Thymus (tissue), 14 donors: ENCODE data around the gene FLG. TPM values are rescaled to one million over a fixed set of nuclear protein-coding genes. Genes with fewer than 3 reads are reported as not detected.

Experiments
- DNase-seq, 9 donors: peaks; one replicate each; pipeline ENCODE4 v3.0.0-alpha.2; 2013; ENCODE audit warnings: low spot score in 9 of 9, low read depth in 6 of 9, missing footprints in 1 of 9
- H3K27ac ChIP-seq, 2 donors: one replicate each; pipeline ENCODE4 v1.5.1; 2013; ENCODE audit warnings: control low read depth in 1 of 2, low read depth in 1 of 2, low read length in 1 of 2, mild to moderate bottlenecking in 1 of 2, moderate library complexity in 1 of 2
- H3K27me3 ChIP-seq, 2 donors: one replicate each; pipeline ENCODE4 v1.5.1; 2013; ENCODE audit warnings: low read length in 1 of 2; ENCODE audit not compliant: control insufficient read depth in 2 of 2, insufficient read depth in 1 of 2
- H3K36me3 ChIP-seq, 2 donors: one replicate each; pipeline ENCODE4 v1.5.1; 2013; ENCODE audit warnings: low read length in 1 of 2, mild to moderate bottlenecking in 1 of 2, moderate library complexity in 1 of 2; ENCODE audit not compliant: control insufficient read depth in 2 of 2, insufficient read depth in 2 of 2
- H3K4me1 ChIP-seq, 2 donors: one replicate each; pipeline ENCODE4 v1.5.1; 2013; ENCODE audit warnings: low read length in 2 of 2; ENCODE audit not compliant: control insufficient read depth in 2 of 2, insufficient read depth in 2 of 2
- H3K4me3 ChIP-seq, 2 donors: one replicate each; pipeline ENCODE4 v1.5.1; 2013; ENCODE audit warnings: low read length in 2 of 2, control low read depth in 1 of 2, mild to moderate bottlenecking in 1 of 2
- H3K9me3 ChIP-seq, 2 donors: one replicate each; pipeline ENCODE4 v1.5.1; 2013; ENCODE audit warnings: low read length in 1 of 2, mild to moderate bottlenecking in 1 of 2; ENCODE audit not compliant: control insufficient read depth in 2 of 2, insufficient read depth in 1 of 2
- WGBS: extraction: QIAGEN DNeasy Blood & Tissue Kit; methylation state at CpG from one replicate; pipeline ENCODE4 v1.1.7; 2013; 5-methylcytosine and 5-hydroxymethylcytosine counted together
- long read RNA-seq, 10 donors: transcript quantifications; one replicate each; lab custom pipeline, GENCODE V29; 2026
- polyA plus RNA-seq: library from polyadenylated mRNA; stranded (reverse); fragments of 200-250 nt; gene quantifications from one replicate; pipeline ENCODE4 v1.2.3, GENCODE V29; 2013
- total RNA-seq: library from RNA; stranded (reverse); fragments of 120-200 nt; gene quantifications from one replicate; pipeline ENCODE4 v1.2.4, GENCODE V29; 2013
- donor health status: healthy.

The FLG gene
- total RNA-seq (0.28 TPM), polyA plus RNA-seq (2.4 TPM)
- long read RNA-seq, donor 1: 0 reads
- long read RNA-seq, donor 2: 0 reads
- long read RNA-seq, donor 3: 0 reads
- long read RNA-seq, donor 4: 0 reads
- long read RNA-seq, donor 5: 0 reads
- long read RNA-seq, donor 6: 0 reads
- long read RNA-seq, donor 7: 0 reads
- long read RNA-seq, donor 8: 0 reads
- long read RNA-seq, donor 9: 0 reads
- long read RNA-seq, donor 10: 0 reads

DNA sequence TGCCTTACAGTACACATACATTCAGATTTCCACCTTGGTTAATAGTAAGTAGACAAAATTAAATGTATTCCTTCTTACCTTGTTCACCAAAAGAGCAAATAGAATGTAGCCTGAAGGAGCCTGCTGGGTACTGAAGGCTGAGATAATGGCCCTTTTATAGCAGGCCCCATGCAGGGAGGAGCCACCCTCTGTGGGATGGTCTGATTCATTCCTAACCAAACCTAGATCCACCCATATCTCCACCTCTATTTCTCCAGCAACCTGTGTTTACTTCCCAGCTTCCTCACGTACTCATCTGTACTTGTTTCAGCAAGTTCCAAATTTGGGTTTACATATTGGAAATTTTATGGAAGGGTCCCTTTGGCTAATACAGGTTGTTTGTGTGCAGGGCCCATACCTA lies at the start of gene FLG:
Gene FLG (minus strand): TSS at position 129 of the 400 bp plus-strand sequence. CDS start 9,783 bp downstream, outside the sequence.
- Histone ChIP-seq H3K4me3 (no peak within 1 kb of the TSS), H3K27ac (no peak within 1 kb of the TSS), H3K36me3 (no peaks in the 10 kb centered on the region), H3K27me3 (no peaks in the 10 kb centered on the region), H3K9me3 (no peaks in the 10 kb centered on the region), H3K4me1 (no peaks in the 10 kb centered on the region)
- no peak for DNase-seq
- 100% methylated on average over 1 of the region's 1 CpG for WGBS

DNA sequence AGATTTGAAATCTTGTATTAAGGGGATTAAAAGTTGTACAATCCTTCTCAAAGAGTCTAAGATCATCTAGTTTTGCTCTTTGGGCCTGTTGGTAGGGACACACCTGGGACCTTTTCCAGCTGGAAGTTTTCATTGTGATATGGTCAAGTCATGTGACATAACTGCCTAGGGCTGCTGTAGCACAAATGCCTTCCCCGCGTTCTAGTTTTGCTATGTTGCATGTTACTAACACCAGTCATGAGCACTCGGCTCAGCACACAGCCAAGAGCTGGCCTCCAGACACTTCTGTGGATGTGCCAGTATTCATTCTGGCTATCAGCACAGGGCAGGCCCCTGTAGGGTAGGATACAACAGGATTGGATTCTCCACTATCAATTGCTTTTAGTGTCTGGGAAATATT lies 49.4 kb upstream of the FLG start:
- H3K27me3 ChIP-seq: no peaks in the 10 kb centered on the region
- WGBS: 91% methylated on average over 3 of the region's 3 CpGs
- no peak overlapping the region for H3K27ac ChIP-seq

DNA sequence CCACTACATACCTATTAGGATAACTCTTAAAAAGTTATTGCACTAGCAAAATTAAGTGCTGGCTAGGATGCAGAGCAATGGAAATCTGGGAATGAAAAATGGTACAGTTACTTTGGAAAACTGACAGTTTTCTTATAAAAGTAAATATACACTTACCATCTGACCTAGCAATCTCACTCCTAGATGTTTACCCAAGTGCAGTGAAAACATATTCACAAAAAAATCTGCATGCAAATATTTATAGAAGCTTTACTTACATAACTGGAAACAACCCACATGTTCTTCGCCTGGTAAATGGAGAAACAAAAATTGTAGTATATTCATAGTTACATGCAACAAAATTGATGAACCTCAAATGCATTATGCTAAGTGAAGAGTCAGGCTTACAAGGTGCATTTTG lies 47.6 kb upstream of the FLG start:
- Histone ChIP-seq H3K27me3 (no peaks in the 10 kb centered on the region), H3K4me3 (no peak overlapping the region), H3K4me1 (no peaks in the 10 kb centered on the region), H3K9me3 (no peaks in the 10 kb centered on the region), H3K27ac (no peak overlapping the region), H3K36me3 (no peaks in the 10 kb centered on the region)
- 90% methylated on average over 1 of the region's 1 CpG for WGBS
- DNase-seq: no peak

More for the DNA sequence above, 49.4 kb upstream of the FLG start:
- H3K4me1 ChIP-seq: no peaks in the 10 kb centered on the region
- H3K4me3 ChIP-seq: no peak overlapping the region
- H3K9me3 ChIP-seq: no peaks in the 10 kb centered on the region
- DNase-seq: no peak
- H3K36me3 ChIP-seq: no peaks in the 10 kb centered on the region

GRCh38 chr1:152367436-152367835 lies 42.4 kb upstream of the FLG start:
- Histone ChIP-seq H3K36me3 (no peaks in the 10 kb centered on the region), H3K4me1 (no peaks in the 10 kb centered on the region), H3K27me3 (no peaks in the 10 kb centered on the region), H3K4me3 (no peak overlapping the region), H3K9me3 (no peaks in the 10 kb centered on the region), H3K27ac (no peak overlapping the region)
- no peak for DNase-seq
- WGBS: 70% methylated on average over 1 of the region's 1 CpG

GRCh38 chr1:152359906-152360305 lies 34.9 kb upstream of the FLG start, which contains the start of gene FLG2:
FLG2 (minus strand) TSS chr1:152360006; CDS start chr1:152358884, 1,122 bp downstream.
- H3K27me3 ChIP-seq: no peaks in the 10 kb centered on the region
- H3K4me3 ChIP-seq: no peak within 1 kb of the TSS
- WGBS: 98% methylated on average over 2 of the region's 2 CpGs
- H3K9me3 ChIP-seq: peaks cover 0 to 3% of the 10 kb centered on the region in 2 donors
- no peaks in the 10 kb centered on the region for H3K36me3 ChIP-seq
- H3K27ac ChIP-seq: no peak within 1 kb of the TSS
- no peak for DNase-seq
- H3K4me1 ChIP-seq: no peaks in the 10 kb centered on the region

DNA sequence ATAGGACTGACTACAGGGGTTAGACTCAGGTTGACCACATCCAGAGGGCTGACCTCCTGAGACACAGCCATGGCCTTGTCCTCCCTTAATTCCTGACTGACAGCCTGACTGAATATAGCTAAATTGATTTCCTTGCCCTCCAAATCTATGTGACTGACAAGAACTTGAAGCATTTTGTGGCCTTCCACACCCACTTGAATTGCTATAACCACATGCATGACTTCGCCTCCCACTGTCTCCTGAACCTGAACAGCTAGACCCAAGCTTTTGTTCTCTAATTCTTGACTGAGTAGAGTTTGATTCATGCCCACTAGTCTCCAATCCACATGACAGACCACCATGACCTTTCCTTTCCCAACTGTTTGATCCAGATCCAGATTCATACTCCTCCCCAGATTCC lies 31.7 kb upstream of the FLG start:
- Histone ChIP-seq H3K27ac (no peak overlapping the region), H3K9me3 (peaks cover 0 to 8% of the 10 kb centered on the region in 2 donors), H3K36me3 (no peaks in the 10 kb centered on the region), H3K4me1 (no peaks in the 10 kb centered on the region), H3K27me3 (no peaks in the 10 kb centered on the region), H3K4me3 (no peak overlapping the region)
- WGBS: 0% methylated on average over 1 of the region's 1 CpG
- DNase-seq: no peak

- H3K27ac ChIP-seq: no peak overlapping the region
- H3K36me3 ChIP-seq: no peaks in the 10 kb centered on the region
- no peak overlapping the region for H3K4me3 ChIP-seq
- H3K4me1 ChIP-seq: no peaks in the 10 kb centered on the region
- WGBS: 98% methylated on average over 2 of the region's 2 CpGs
- no peak for DNase-seq
- peaks cover 0 to 2% of the 10 kb centered on the region in 2 donors for H3K9me3 ChIP-seq
- no peaks in the 10 kb centered on the region for H3K27me3 ChIP-seq
Measured at GRCh38 chr1:152349611-152350010, 24.6 kb upstream of the FLG start.

GRCh38 chr1:152348447-152348846 lies 23.4 kb upstream of the FLG start:
- H3K36me3 ChIP-seq: no peaks in the 10 kb centered on the region
- no peaks in the 10 kb centered on the region for H3K9me3 ChIP-seq
- no peak overlapping the region for H3K27ac ChIP-seq
- no peaks in the 10 kb centered on the region for H3K27me3 ChIP-seq
- 48% methylated on average over 1 of the region's 1 CpG for WGBS
- no peak overlapping the region for H3K4me3 ChIP-seq
- H3K4me1 ChIP-seq: no peaks in the 10 kb centered on the region
- DNase-seq: no peak

- peak; percentile 1 to 68 (median 53) for DNase-seq
- H3K27me3 ChIP-seq: no peaks in the 10 kb centered on the region
- no peaks in the 10 kb centered on the region for H3K9me3 ChIP-seq
- no peak overlapping the region for H3K27ac ChIP-seq
- H3K36me3 ChIP-seq: no peaks in the 10 kb centered on the region
- H3K4me3 ChIP-seq: no peak overlapping the region
- WGBS: 29% methylated on average over 8 of the region's 8 CpGs
- no peaks in the 10 kb centered on the region for H3K4me1 ChIP-seq
Measured at GRCh38 chr1:152347116-152347728, 22.2 kb upstream of the FLG start.
